A549 (cell line): ENCODE data around the gene PRSS2.

Experiments
- BHLHE40 ChIP-seq: IDR thresholded peaks from 2 replicates; pipeline ENCODE4 v1.6.1; 2012; ENCODE audit warnings: low read depth, low read length, inconsistent platforms
- CEBPB ChIP-seq, 2 experiments: fragments of >200 bp in 1 of 2; sonication (Bioruptor Twin) in 1 of 2; formaldehyde crosslinking in 1 of 2; IDR thresholded peaks; 2 replicates each; pipeline ENCODE4 v1.6.1; 2012 to 2016
- CHD2 ChIP-seq: fragments of 150-350 bp; IDR thresholded peaks from 2 replicates; pipeline ENCODE4 v1.6.1; 2014; ENCODE audit warnings: low read length; ENCODE audit not compliant: partially characterized antibody
- EHMT2 ChIP-seq: fragments of 200-600 bp; sonication (generic); IDR thresholded peaks from 2 replicates; pipeline ENCODE4 v1.6.1; 2016; ENCODE audit warnings: antibody characterized with exemption, low read depth, mild to moderate bottlenecking, moderate library complexity
- HOXA7 ChIP-seq: fragments of 250-450 bp; sonication (Bioruptor Pico); IDR thresholded peaks from 2 replicates; pipeline ENCODE4 v1.5.0; 2020; ENCODE audit warnings: mild to moderate bottlenecking, moderate library complexity
- MAFK ChIP-seq: fragments of 450-650 bp; IDR thresholded peaks from 2 replicates; pipeline ENCODE4 v1.6.1; 2014; ENCODE audit not compliant: partially characterized antibody
- NR3C1 ChIP-seq: fragments of >200 bp; sonication (Bioruptor Twin); formaldehyde crosslinking; IDR thresholded peaks from 3 replicates; pipeline ENCODE4 v1.6.1; 2017
- POLR2A ChIP-seq: IDR thresholded peaks from 2 replicates; pipeline ENCODE4 v1.6.1; 2012; ENCODE audit warnings: mild to moderate bottlenecking, low read length
- SMC3 ChIP-seq: fragments of >200 bp; sonication (Bioruptor Twin); formaldehyde crosslinking; IDR thresholded peaks from 3 replicates; pipeline ENCODE4 v1.6.1; 2018; ENCODE audit warnings: inconsistent platforms
- TF ChIP-seq, protein P1 (sequence below): fragments of >200 bp; sonication (Bioruptor Twin); formaldehyde crosslinking; IDR thresholded peaks from 3 replicates; pipeline ENCODE4 v1.5.1; 2016
- TF ChIP-seq, protein P2 (sequence below): fragments of 200-600 bp; sonication (generic); IDR thresholded peaks from 2 replicates; pipeline ENCODE4 v1.6.1; 2016; ENCODE audit warnings: antibody characterized with exemption, mild to moderate bottlenecking, moderate library complexity
- TF ChIP-seq, protein P3 (sequence below): fragments of 250-450 bp; sonication (Bioruptor Pico); IDR thresholded peaks from 2 replicates; pipeline ENCODE4 v1.5.0; 2021; ENCODE audit warnings: mild to moderate bottlenecking, moderate library complexity, borderline replicate concordance
- TF ChIP-seq, protein P4 (sequence below): fragments of >200 bp; sonication (Bioruptor Twin); formaldehyde crosslinking; IDR thresholded peaks from 2 replicates; pipeline ENCODE4 v1.6.1; 2016

DNA sequence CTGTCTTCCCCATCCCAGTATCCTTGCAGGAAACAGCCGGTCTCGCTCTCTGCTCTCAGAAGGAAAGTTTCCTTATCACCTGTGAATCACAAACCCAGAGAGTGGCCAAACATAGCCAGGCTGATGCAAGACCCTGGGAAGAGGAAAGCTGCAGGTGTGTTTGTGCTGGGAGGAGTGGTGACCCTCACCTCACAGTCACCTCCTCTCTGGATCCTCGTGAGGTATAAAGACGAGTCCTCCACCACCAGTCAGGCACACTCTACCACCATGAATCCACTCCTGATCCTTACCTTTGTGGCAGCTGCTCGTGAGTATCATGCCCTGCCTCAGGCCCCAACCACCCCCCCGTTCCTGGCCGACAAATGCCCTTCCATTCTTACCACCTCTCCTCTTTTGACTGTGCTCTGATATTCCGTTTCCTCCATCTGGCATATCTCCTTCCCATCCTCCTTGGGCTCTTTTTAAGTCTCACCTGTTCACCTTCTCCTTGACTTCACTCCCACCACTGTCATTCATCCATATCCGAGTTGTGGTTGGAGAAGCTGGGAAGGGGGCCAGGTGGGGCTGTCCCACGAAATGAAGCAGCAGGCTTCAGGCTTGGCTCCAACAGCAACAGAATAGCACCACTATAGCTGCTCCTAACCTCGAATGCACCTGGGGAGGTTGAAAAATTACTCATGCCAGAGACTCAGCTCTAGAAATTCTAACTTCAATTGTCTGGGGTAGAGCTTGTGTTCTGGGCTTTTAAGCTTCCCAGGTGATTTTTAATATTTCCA is 21.4 kb upstream of the PRSS2 start, which contains the start of gene PRSS1:
- TF ChIP-seq, protein P1, sequence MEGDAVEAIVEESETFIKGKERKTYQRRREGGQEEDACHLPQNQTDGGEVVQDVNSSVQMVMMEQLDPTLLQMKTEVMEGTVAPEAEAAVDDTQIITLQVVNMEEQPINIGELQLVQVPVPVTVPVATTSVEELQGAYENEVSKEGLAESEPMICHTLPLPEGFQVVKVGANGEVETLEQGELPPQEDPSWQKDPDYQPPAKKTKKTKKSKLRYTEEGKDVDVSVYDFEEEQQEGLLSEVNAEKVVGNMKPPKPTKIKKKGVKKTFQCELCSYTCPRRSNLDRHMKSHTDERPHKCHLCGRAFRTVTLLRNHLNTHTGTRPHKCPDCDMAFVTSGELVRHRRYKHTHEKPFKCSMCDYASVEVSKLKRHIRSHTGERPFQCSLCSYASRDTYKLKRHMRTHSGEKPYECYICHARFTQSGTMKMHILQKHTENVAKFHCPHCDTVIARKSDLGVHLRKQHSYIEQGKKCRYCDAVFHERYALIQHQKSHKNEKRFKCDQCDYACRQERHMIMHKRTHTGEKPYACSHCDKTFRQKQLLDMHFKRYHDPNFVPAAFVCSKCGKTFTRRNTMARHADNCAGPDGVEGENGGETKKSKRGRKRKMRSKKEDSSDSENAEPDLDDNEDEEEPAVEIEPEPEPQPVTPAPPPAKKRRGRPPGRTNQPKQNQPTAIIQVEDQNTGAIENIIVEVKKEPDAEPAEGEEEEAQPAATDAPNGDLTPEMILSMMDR, result no peak
- TF ChIP-seq SMC3 (no peak), POLR2A (no peak), MAFK (no peak), HOXA7 (CRISPR knock-in tag) (no peak), CEBPB (IDR thresholded peaks at IDR 0.05) (no peak), CHD2 (no peak), BHLHE40 (no peak), NR3C1 (no peak), EHMT2 (no peak)
- TF ChIP-seq, protein P2, sequence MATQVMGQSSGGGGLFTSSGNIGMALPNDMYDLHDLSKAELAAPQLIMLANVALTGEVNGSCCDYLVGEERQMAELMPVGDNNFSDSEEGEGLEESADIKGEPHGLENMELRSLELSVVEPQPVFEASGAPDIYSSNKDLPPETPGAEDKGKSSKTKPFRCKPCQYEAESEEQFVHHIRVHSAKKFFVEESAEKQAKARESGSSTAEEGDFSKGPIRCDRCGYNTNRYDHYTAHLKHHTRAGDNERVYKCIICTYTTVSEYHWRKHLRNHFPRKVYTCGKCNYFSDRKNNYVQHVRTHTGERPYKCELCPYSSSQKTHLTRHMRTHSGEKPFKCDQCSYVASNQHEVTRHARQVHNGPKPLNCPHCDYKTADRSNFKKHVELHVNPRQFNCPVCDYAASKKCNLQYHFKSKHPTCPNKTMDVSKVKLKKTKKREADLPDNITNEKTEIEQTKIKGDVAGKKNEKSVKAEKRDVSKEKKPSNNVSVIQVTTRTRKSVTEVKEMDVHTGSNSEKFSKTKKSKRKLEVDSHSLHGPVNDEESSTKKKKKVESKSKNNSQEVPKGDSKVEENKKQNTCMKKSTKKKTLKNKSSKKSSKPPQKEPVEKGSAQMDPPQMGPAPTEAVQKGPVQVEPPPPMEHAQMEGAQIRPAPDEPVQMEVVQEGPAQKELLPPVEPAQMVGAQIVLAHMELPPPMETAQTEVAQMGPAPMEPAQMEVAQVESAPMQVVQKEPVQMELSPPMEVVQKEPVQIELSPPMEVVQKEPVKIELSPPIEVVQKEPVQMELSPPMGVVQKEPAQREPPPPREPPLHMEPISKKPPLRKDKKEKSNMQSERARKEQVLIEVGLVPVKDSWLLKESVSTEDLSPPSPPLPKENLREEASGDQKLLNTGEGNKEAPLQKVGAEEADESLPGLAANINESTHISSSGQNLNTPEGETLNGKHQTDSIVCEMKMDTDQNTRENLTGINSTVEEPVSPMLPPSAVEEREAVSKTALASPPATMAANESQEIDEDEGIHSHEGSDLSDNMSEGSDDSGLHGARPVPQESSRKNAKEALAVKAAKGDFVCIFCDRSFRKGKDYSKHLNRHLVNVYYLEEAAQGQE, result no peak
- TF ChIP-seq, protein P3, sequence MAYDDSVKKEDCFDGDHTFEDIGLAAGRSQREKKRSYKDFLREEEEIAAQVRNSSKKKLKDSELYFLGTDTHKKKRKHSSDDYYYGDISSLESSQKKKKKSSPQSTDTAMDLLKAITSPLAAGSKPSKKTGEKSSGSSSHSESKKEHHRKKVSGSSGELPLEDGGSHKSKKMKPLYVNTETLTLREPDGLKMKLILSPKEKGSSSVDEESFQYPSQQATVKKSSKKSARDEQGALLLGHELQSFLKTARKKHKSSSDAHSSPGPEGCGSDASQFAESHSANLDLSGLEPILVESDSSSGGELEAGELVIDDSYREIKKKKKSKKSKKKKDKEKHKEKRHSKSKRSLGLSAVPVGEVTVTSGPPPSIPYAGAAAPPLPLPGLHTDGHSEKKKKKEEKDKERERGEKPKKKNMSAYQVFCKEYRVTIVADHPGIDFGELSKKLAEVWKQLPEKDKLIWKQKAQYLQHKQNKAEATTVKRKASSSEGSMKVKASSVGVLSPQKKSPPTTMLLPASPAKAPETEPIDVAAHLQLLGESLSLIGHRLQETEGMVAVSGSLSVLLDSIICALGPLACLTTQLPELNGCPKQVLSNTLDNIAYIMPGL (CRISPR knock-in tag), result no peak
- TF ChIP-seq, protein P4, sequence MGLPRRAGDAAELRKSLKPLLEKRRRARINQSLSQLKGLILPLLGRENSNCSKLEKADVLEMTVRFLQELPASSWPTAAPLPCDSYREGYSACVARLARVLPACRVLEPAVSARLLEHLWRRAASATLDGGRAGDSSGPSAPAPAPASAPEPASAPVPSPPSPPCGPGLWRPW, result no peak
